Testis (tissue), 3 donors: Measurements from ENCODE around the gene HOXB4. TPM values are rescaled to one million over a fixed set of nuclear protein-coding genes. Genes with fewer than 3 reads are reported as not detected.

ENCODE experiments used
- DNase-seq: peaks from one replicate; pipeline ENCODE4 v3.0.0-alpha.2; 2019
- H3K27ac ChIP-seq, 2 donors: fragments of 200-600 bp; sonication (generic); one replicate each; pipeline ENCODE4 v1.5.1; 2019
- H3K27me3 ChIP-seq: fragments of 200-600 bp; sonication (generic); one replicate; pipeline ENCODE4 v1.5.1; 2019
- H3K36me3 ChIP-seq: fragments of 200-600 bp; sonication (generic); one replicate; pipeline ENCODE4 v1.5.1; 2017; ENCODE audit warnings: low read depth; ENCODE audit errors: missing control alignments
- H3K4me1 ChIP-seq: fragments of 200-600 bp; sonication (generic); one replicate; pipeline ENCODE4 v1.5.1; 2019
- H3K4me3 ChIP-seq, 2 donors: fragments of 200-600 bp; sonication (generic); one replicate each; pipeline ENCODE4 v1.5.1; 2017 to 2019
- H3K9me3 ChIP-seq: fragments of 200-600 bp; sonication (generic); one replicate; pipeline ENCODE4 v1.5.1; 2017
- POLR2A ChIP-seq: fragments of 450-650 bp; IDR thresholded peaks from one replicate; pipeline ENCODE4 v1.6.1; 2017; ENCODE audit warnings: antibody characterized with exemption, mild to moderate bottlenecking, moderate library complexity
- WGBS, 2 donors: methylation state at CpG; one replicate each; pipeline ENCODE4 v1.1.5; 2018; 5-methylcytosine and 5-hydroxymethylcytosine counted together
- intact Hi-C: fragments of 100-400 bp; cut with DNase I; formaldehyde crosslinking; loops from one replicate; pipeline ENCODE4 v1.15.1; 2023; ENCODE audit warnings: low total_unique reads
- polyA plus RNA-seq: library from polyadenylated mRNA; stranded (reverse); fragments of 350-450 nt; fragmentation: Illumina TruSeq; extraction: RNeasy Lipid Tissue Mini Kit (QIAGEN cat#74804); gene quantifications from one replicate; pipeline ENCODE4 v1.2.3, GENCODE V29; 2014; ENCODE audit warnings: low read depth, low replicate concordance; ENCODE audit not compliant: insufficient read depth
- total RNA-seq, 2 donors: library from RNA; depleted of rRNA; stranded (reverse); fragments of >200 nt; gene quantifications; one replicate each; pipeline ENCODE4 v1.2.3, GENCODE V29; 2016
- TF ChIP-seq, protein P1 (sequence below), 3 experiments: fragments of 450-650 bp in 2 of 3; fragments of 200-600 bp in 1 of 3; sonication (generic) in 1 of 3; IDR thresholded peaks; one replicate each; pipeline ENCODE4 v1.5.1; 2016 to 2019; ENCODE audit warnings: antibody characterized with exemption in 3 of 3, mild to moderate bottlenecking in 2 of 3, moderate library complexity in 1 of 3

The HOXB4 gene
- total and polyA plus RNA-seq, 3 donors from 2014 or later, result 1.6 to 1.8 (median 1.6) TPM

- H3K27ac ChIP-seq, result no peak within 1 kb of the TSS
- TF ChIP-seq, protein P1, sequence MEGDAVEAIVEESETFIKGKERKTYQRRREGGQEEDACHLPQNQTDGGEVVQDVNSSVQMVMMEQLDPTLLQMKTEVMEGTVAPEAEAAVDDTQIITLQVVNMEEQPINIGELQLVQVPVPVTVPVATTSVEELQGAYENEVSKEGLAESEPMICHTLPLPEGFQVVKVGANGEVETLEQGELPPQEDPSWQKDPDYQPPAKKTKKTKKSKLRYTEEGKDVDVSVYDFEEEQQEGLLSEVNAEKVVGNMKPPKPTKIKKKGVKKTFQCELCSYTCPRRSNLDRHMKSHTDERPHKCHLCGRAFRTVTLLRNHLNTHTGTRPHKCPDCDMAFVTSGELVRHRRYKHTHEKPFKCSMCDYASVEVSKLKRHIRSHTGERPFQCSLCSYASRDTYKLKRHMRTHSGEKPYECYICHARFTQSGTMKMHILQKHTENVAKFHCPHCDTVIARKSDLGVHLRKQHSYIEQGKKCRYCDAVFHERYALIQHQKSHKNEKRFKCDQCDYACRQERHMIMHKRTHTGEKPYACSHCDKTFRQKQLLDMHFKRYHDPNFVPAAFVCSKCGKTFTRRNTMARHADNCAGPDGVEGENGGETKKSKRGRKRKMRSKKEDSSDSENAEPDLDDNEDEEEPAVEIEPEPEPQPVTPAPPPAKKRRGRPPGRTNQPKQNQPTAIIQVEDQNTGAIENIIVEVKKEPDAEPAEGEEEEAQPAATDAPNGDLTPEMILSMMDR (IDR thresholded peaks at IDR 0.05), result no peak
- TF ChIP-seq POLR2A, result no peak
These were observed 26.7 kb upstream of the HOXB4 start, which contains the start of gene HOXB6 for GRCh38 chr17:48604770-48605329. Gene HOXB6, minus strand, starts transcription at chr17:48604986. Its CDS starts 6,836 bp downstream, at chr17:48598150.

GRCh38 chr17:48603959-48604769, 26.0 kb upstream of the HOXB4 start:
- no peaks in the 10 kb centered on the region for H3K9me3 ChIP-seq
- TF ChIP-seq POLR2A, result no peak
- TF ChIP-seq, protein P1 (IDR thresholded peaks at IDR 0.05), result no peak
- 3% methylated on average over 19 to 21 of the region's 21 CpGs for WGBS, 2 donors
- H3K4me3 ChIP-seq, result no peak overlapping the region
- intact Hi-C loops, result no loop called here
- H3K27ac ChIP-seq, result no peak overlapping the region
- H3K4me1 ChIP-seq, result peaks cover 4% of the 10 kb centered on the region
- no peak for DNase-seq
- peaks cover 7% of the 10 kb centered on the region for H3K27me3 ChIP-seq
- no peaks in the 10 kb centered on the region for H3K36me3 ChIP-seq

More at GRCh38 chr17:48604770-48605329, 26.7 kb upstream of the HOXB4 start, which contains the start of gene HOXB6:
- H3K4me1 ChIP-seq, result peaks cover 4% of the 10 kb centered on the region
- DNase-seq, result no peak
- no peaks in the 10 kb centered on the region for H3K9me3 ChIP-seq
- peaks cover 7% of the 10 kb centered on the region for H3K27me3 ChIP-seq
- H3K4me3 ChIP-seq, result no peak within 1 kb of the TSS
- 3 to 5% methylated on average over 16 of the region's 16 CpGs for WGBS, 2 donors
- intact Hi-C loops, result no loop called here
- H3K36me3 ChIP-seq, result no peaks in the 10 kb centered on the region

DNA sequence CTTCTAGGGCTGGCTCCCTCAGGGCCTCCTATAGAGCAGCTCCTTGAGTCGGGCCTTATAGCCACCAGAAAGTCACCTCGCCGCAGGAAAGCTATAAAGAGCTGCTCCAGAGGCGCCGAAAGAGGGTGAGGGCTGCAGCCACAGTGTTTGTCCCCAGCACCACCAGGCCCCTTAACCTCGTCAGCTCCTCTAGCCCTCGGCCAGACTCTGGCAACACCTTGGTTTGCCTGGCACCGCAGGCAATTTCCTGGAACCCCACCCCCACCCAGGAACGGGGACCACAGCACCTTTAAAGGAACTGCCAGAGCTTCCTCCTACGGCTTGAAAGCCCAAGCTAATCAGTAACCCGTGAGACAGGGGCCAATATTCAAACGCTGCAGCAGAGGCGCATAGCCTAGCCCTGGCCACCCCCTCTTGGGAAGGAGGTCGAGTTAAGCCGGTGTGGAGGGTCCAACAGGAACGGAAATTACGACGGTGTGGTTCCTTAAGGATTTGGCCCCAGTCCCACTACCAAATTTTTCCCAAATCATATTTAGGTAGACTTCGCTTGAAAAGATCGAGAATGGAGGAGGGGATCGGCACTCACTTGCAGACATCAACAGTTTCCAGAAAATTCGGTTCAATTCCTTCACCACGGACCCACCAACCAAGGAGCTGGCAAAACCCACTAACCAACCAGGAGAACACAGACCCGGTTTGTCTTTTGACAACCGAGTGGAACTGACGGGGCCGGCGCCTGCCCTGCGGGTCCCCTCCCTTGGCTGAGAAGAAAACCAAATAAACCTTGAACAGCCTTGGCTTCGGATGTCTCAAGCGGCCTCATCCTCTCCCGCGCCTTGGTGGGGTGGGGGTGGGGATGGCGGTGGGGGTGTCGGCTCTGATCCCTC, 23.6 kb upstream of the HOXB4 start:
- Histone ChIP-seq H3K4me3 (no peak overlapping the region), H3K9me3 (no peaks in the 10 kb centered on the region), H3K27ac (no peak overlapping the region), H3K27me3 (peaks cover 7% of the 10 kb centered on the region), H3K36me3 (no peaks in the 10 kb centered on the region), H3K4me1 (peaks cover 4% of the 10 kb centered on the region)
- TF ChIP-seq, protein P1 (IDR thresholded peaks at IDR 0.05), result no peak
- TF ChIP-seq POLR2A, result no peak
- 6 to 10% methylated on average over 9 to 35 of the region's 35 CpGs for WGBS, 2 donors
- intact Hi-C loops, result no loop called here
- DNase-seq, result no peak

DNA sequence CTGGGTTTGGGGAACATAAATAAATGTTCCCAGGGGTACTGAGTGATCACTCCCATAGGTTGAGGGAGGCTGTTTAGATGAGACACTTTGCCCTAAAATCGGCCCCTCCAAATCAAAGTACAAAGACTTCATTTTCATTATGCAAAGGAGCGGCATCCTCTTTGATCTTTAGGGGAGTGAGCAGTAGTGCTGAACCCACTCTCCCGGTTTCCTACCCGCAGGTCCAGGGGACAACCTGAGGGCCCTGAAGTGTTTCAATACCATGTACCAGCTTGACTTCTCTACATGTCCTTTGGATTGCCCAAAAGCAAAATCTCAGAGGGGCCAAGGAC, 23.0 kb upstream of the HOXB4 start:
- 32 to 50% methylated on average over 4 of the region's 4 CpGs for WGBS, 2 donors
- Histone ChIP-seq H3K27ac (no peak overlapping the region), H3K4me1 (peaks cover 4% of the 10 kb centered on the region), H3K36me3 (no peaks in the 10 kb centered on the region), H3K9me3 (no peaks in the 10 kb centered on the region), H3K27me3 (peaks cover 7% of the 10 kb centered on the region), H3K4me3 (no peak overlapping the region)
- no peak for DNase-seq
- intact Hi-C loops, result no loop called here
- TF ChIP-seq POLR2A, result no peak
- TF ChIP-seq, protein P1 (IDR thresholded peaks at IDR 0.05), result no peak
